ENCODE results near the gene DMTF1. TPM values are rescaled to one million over a fixed set of nuclear protein-coding genes. Genes with fewer than 3 reads are reported as not detected.

Gene DMTF1
- polyA plus RNA-seq, 2 of the 4 experiments (the other 2 are of a cell fraction): 37.3 to 124 TPM

GRCh38 chr7:87199241-87199640 is 47.0 kb downstream of the DMTF1 start (continued):
- TF ChIP-seq USF2 (IDR thresholded peaks at IDR 0.05): no peak

GRCh38 chr7:87199700-87200450 is 47.6 kb downstream of the DMTF1 start:
- Histone ChIP-seq H3K27ac (no peak overlapping the region), H3K9me3 (peaks cover 9% of the 10 kb centered on the region), H3K4me3 (no peak overlapping the region), H3K4me2 (no peak overlapping the region), H3K4me1 (no peaks in the 10 kb centered on the region)
- WGBS (ENCODE audit: missing lambda C conversion rate): 90% methylated on average over 6 of the region's 6 CpGs
- POLR2A ChIA-PET: no interaction called here
- TF ChIP-seq ATOH8 (CRISPR knock-in tag; IDR thresholded peaks at IDR 0.05; ENCODE audit: low read depth): no peak
- no peak for TF ChIP-seq HEYL (CRISPR knock-in tag; IDR thresholded peaks at IDR 0.05)
- TF ChIP-seq PBX3 (IDR thresholded peaks at IDR 0.05): no peak
- TF ChIP-seq PHF8 (IDR thresholded peaks at IDR 0.05; ENCODE audit: borderline replicate concordance, low read depth): no peak
- no peak for TF ChIP-seq EP300 (IDR thresholded peaks at IDR 0.05)
- no peak for TF ChIP-seq RCOR1 (IDR thresholded peaks at IDR 0.05; ENCODE audit: low read depth, low read length)
- TF ChIP-seq HOXA7 (CRISPR knock-in tag; IDR thresholded peaks at IDR 0.05): no peak
- no peak for TF ChIP-seq KDM1A (IDR thresholded peaks at IDR 0.05; ENCODE audit: low read depth)
- TF ChIP-seq MAZ (IDR thresholded peaks at IDR 0.05; ENCODE audit: borderline replicate concordance, low read depth, low read length): no peak
- no peak for TF ChIP-seq NFE2L2 (conservative IDR thresholded peaks at IDR 0.05; ENCODE audit: low read length)
- CTCF ChIA-PET: no interaction called here
- ATAC-seq (no peak), DNase-seq (ENCODE audit: low read depth in 1 of 2, low spot score in 1 of 2) (no peak), FAIRE-seq (no peak)

GRCh38 chr7:87202208-87202607 is 50.0 kb downstream of the DMTF1 start:
- ATAC-seq (no peak), DNase-seq (ENCODE audit: low read depth in 1 of 2, low spot score in 1 of 2) (no peak), FAIRE-seq (no peak)
- Histone ChIP-seq H3K9me3 (peaks cover 25% of the 10 kb centered on the region), H3K4me2 (no peak overlapping the region), H3K4me3 (no peak overlapping the region), H3K27ac (no peak overlapping the region), H3K4me1 (no peaks in the 10 kb centered on the region)
- WGBS (ENCODE audit: missing lambda C conversion rate): 89% methylated on average over 1 of the region's 1 CpG
- no peak for TF ChIP-seq E2F6 (IDR thresholded peaks at IDR 0.05; ENCODE audit: borderline replicate concordance, low read depth)
- POLR2A ChIA-PET: no interaction called here
- CTCF ChIA-PET: interaction anchor here (1.4 kb wide), 1 partner anchor 16 kb away, joined by 3 read pairs; no protein-coding TSS in a partner anchor

GRCh38 chr7:87202705-87203104 is 50.5 kb downstream of the DMTF1 start:
- WGBS (ENCODE audit: missing lambda C conversion rate): 98% methylated on average over 2 of the region's 2 CpGs
- POLR2A ChIA-PET: no interaction called here
- CTCF ChIA-PET: interaction anchor here (1.0 to 1.4 kb wide), 2 partner anchors 9 to 17 kb away, joined by 3 read pairs; no protein-coding TSS in a partner anchor
- no peak for TF ChIP-seq ZFP36 (IDR thresholded peaks at IDR 0.05; ENCODE audit: borderline replicate concordance, partially characterized antibody)
- TF ChIP-seq POLR2A (IDR thresholded peaks at IDR 0.05; ENCODE audit: low read length): no peak
- no peak for TF ChIP-seq KDM1A (IDR thresholded peaks at IDR 0.05; ENCODE audit: low read depth)
- no peak for TF ChIP-seq POLR2AphosphoS2 (conservative IDR thresholded peaks at IDR 0.05; ENCODE audit: low read length)
- TF ChIP-seq FOSB (CRISPR knock-in tag; IDR thresholded peaks at IDR 0.05): no peak
- TF ChIP-seq EHF (CRISPR knock-in tag; IDR thresholded peaks at IDR 0.05): no peak
- no peak for TF ChIP-seq FOSL2 (IDR thresholded peaks at IDR 0.05)
- TF ChIP-seq FOSL2 (CRISPR knock-in tag; IDR thresholded peaks at IDR 0.05): no peak
- TF ChIP-seq CHD2 (IDR thresholded peaks at IDR 0.05; ENCODE audit: low read length, partially characterized antibody): no peak
- no peak for TF ChIP-seq USF2 (IDR thresholded peaks at IDR 0.05)
- TF ChIP-seq CTCF (IDR thresholded peaks at IDR 0.05): no peak

More at GRCh38 chr7:87202705-87203104, 50.5 kb downstream of the DMTF1 start:
- Histone ChIP-seq H3K4me1 (no peaks in the 10 kb centered on the region), H3K27ac (no peak overlapping the region), H3K4me3 (no peak overlapping the region), H3K4me2 (no peak overlapping the region), H3K9me3 (peaks cover 25% of the 10 kb centered on the region)
- no peak for FAIRE-seq
- no peak for DNase-seq (ENCODE audit: low read depth in 1 of 2, low spot score in 1 of 2)
- no peak for ATAC-seq

Measured in A549 (cell line).